Type B pancreatic cell (in vitro differentiated cells): Measurements from ENCODE around the gene CRKL. TPM values are rescaled to one million over a fixed set of nuclear protein-coding genes. Genes with fewer than 3 reads are reported as not detected.
A peak's percentile ranks its signal among the peaks of the same experiment; 100 is the strongest.

ENCODE experiments used
- DNase-seq: peaks from one replicate; pipeline ENCODE4 v3.0.0; 2021; ENCODE audit warnings: mixed read lengths; ENCODE audit not compliant: unreplicated experiment; ENCODE audit errors: extremely low spot score
- H3K27ac Mint-ChIP-seq: 2 replicates; pipeline ENCODE4 v1.8.0; 2021; ENCODE audit warnings: mild to moderate bottlenecking, mixed read lengths
- H3K27me3 Mint-ChIP-seq: 2 replicates; pipeline ENCODE4 v1.8.0; 2021; ENCODE audit warnings: mixed read lengths
- H3K36me3 Mint-ChIP-seq: 2 replicates; pipeline ENCODE4 v1.8.0; 2021; ENCODE audit warnings: mixed read lengths
- H3K4me1 Mint-ChIP-seq: one replicate; pipeline ENCODE4 v1.8.0; 2021; ENCODE audit warnings: mixed read lengths; ENCODE audit not compliant: unreplicated experiment
- H3K4me3 Mint-ChIP-seq: 2 replicates; pipeline ENCODE4 v1.8.0; 2021; ENCODE audit warnings: mild to moderate bottlenecking, mixed read lengths
- H3K9me3 Mint-ChIP-seq: 2 replicates; pipeline ENCODE4 v1.8.0; 2021; ENCODE audit warnings: mixed read lengths
- CTCF ChIP-seq: fragments of 200-600 bp; sonication (generic); conservative IDR thresholded peaks from 2 replicates; pipeline ENCODE4 v1.5.0; 2021; ENCODE audit warnings: antibody characterized with exemption, mild to moderate bottlenecking
- total RNA-seq: library from RNA; stranded (reverse); gene quantifications from 2 replicates; pipeline ENCODE4 v1.2.1, GENCODE V29; 2021; ENCODE audit warnings: low replicate concordance

The CRKL gene
- total RNA-seq, 1 donor from 2014 or later = 78.1 TPM

- H3K9me3 Mint-ChIP-seq = no peaks in the 10 kb centered on the region
- peaks cover 23% of the 10 kb centered on the region for H3K36me3 Mint-ChIP-seq
- no peak overlapping the region for H3K4me3 Mint-ChIP-seq
- TF ChIP-seq CTCF = no peak
- no peak for DNase-seq
- H3K27me3 Mint-ChIP-seq = no peaks in the 10 kb centered on the region
- peak overlapping the region; percentile 89 for H3K27ac Mint-ChIP-seq
- H3K4me1 Mint-ChIP-seq = peaks cover 14% of the 10 kb centered on the region
Measured at GRCh38 chr22:20885017-20885556, 32.1 kb upstream of the CRKL start.

DNA sequence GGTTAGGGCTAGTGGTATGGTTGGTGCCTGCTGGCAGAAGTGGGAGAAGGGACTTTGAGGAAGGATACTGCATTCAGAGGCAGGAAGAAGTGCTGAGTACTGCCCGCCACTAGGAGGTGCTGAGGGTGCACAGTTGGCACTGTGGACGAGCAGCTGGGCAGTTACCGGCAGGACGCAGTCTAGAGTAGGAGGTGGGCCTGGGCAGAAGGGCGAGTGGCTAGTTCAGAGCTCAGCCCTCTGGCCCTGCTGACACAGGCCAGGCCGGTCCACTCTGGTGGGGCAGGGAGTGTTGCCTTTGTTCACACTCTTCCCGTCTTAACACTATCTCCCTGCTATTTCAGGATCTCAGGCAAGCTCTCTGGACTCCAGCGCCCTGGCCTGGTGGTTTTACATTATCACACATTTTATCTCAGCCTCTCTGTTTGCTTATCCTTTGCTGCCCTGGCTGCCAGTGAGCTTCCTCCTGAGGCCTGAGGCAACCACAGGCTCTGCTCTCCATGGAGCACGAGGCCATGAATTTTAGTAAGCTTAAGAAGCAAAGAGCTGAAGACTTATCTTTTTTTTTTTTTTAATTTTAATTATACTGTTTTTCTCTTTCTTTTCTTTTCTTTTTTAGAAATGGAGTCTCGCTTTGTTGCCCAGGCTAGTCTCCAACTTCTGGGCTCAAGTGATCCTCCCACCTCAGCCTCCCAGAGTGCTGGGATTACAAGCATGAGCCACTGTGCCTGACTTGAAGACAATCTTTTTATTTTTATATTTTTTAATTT is 31.5 kb upstream of the CRKL start:
- Mint-ChIP-seq H3K4me1 (peaks cover 14% of the 10 kb centered on the region), H3K27me3 (no peaks in the 10 kb centered on the region), H3K9me3 (no peaks in the 10 kb centered on the region), H3K36me3 (peaks cover 21% of the 10 kb centered on the region), H3K27ac (peak overlapping the region; percentile 89), H3K4me3 (peak overlapping the region; percentile 56)
- peak; percentile 74 for DNase-seq
- TF ChIP-seq CTCF = peak; percentile 89

DNA sequence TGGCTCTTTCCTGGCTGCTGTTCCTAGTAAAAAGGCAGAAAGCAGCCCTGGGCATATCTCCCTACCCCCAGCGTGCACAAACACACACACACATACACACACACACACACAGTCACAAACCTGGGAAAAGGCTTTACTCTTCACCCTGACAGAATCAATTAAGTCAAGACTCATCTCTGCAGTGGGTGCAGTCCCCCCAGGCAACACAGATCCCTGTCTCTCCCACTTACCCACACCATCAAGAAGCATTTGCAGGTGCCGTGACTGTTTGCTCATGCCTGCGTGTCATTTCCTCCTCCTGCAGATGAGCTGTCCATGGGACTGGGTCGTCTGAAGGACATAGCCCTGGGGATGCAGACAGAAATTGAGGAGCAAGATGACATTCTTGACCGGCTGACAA is 29.8 kb upstream of the CRKL start:
- no peak for DNase-seq
- peaks cover 14% of the 10 kb centered on the region for H3K4me1 Mint-ChIP-seq
- H3K4me3 Mint-ChIP-seq = peak overlapping the region; percentile 29
- H3K27me3 Mint-ChIP-seq = no peaks in the 10 kb centered on the region
- peak overlapping the region; percentile 87 for H3K27ac Mint-ChIP-seq
- no peaks in the 10 kb centered on the region for H3K9me3 Mint-ChIP-seq
- peaks cover 21% of the 10 kb centered on the region for H3K36me3 Mint-ChIP-seq
- no peak for TF ChIP-seq CTCF

DNA sequence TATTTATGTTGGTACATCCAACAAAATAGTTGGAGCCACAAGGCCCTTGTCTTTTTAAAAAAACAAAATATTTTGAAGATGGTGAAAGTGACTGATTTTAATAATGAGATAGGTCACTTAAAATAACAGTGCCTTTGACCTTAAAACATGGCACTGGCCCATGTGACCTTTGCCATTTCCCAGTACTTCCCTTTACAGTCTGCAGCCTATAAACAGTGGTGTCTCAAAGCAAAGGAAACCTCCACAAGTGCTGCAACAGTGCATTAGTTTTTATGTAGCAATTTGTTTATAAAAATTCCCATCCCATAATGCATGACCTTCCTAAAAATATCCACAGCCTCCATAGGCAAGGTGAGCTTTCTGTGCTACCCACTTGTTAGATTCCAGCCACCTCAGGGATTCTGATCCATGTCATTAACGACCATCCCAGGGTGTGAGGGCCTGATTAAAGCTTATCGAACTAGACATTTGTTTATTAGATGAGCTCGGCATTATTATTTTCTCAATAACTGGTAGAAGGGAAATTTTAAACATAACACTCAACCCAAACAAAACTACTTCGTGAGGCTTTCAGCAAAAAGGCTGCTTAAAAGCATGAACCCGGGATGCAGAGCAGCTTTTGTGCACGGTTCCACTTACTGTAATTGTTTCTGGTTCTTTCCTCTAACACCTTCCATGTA is 28.0 kb upstream of the CRKL start:
- no peak for TF ChIP-seq CTCF
- Mint-ChIP-seq H3K9me3 (no peaks in the 10 kb centered on the region), H3K27ac (no peak overlapping the region)

DNA sequence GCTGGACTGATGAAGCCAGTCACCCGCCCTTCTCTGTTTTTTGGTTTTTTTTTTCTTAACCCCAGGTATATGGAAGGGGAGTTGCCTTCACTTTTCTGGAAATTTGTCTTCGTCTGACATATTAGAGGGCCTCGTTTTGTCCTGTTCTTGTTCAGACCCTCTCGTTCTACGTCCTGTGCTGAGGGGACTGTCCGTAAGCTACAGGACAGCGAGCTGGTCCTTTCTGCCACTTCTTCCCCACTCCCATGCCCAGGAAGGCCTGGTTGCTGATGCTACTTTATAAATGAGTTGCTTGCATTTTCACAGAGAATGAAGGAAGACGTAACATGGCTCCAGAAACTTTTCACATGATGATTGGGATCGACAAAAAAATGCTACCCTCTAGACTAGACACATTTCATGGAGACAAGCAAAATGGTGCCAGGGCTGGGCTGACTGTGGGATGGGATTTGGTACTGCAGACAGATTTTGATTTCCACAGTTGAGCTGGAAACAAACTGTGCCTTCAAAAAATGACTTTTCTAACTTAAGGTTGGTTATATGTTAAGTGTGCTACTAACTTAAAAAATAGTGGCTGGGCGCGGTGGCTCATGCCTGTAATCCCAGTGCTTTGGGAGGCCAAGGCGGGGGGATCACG is 27.2 kb upstream of the CRKL start:
- Mint-ChIP-seq H3K27me3 (no peaks in the 10 kb centered on the region), H3K4me3 (no peak overlapping the region), H3K36me3 (peaks cover 14% of the 10 kb centered on the region), H3K27ac (no peak overlapping the region), H3K9me3 (no peaks in the 10 kb centered on the region), H3K4me1 (peaks cover 14% of the 10 kb centered on the region)
- DNase-seq = no peak
- TF ChIP-seq CTCF = no peak

More for the DNA sequence above, 28.0 kb upstream of the CRKL start:
- Mint-ChIP-seq H3K36me3 (peaks cover 14% of the 10 kb centered on the region), H3K4me3 (no peak overlapping the region), H3K27me3 (no peaks in the 10 kb centered on the region), H3K4me1 (peaks cover 14% of the 10 kb centered on the region)
- DNase-seq = no peak
